PC-3 (cell line): ENCODE results near the gene TUBAL3.

Source experiments
- EZH2 ChIP-seq: fragments of 300-600 bp; sonication (generic); IDR thresholded peaks from one replicate; pipeline ENCODE4 v1.6.1; 2017; ENCODE audit warnings: antibody characterized with exemption, mild to moderate bottlenecking, low read length; ENCODE audit not compliant: unreplicated experiment
- EZH2phosphoT487 ChIP-seq: fragments of 300-600 bp; sonication (generic); IDR thresholded peaks from 2 replicates; pipeline ENCODE4 v1.6.1; 2018; ENCODE audit warnings: mild to moderate bottlenecking, antibody characterized with exemption, low read length, borderline replicate concordance
- TF ChIP-seq, protein P1 (sequence below): fragments of 300-600 bp; sonication (generic); conservative IDR thresholded peaks from 2 replicates; pipeline ENCODE4 v1.5.1; 2017; ENCODE audit warnings: antibody characterized with exemption, low read depth, mild to moderate bottlenecking, low read length

- TF ChIP-seq, protein P1, sequence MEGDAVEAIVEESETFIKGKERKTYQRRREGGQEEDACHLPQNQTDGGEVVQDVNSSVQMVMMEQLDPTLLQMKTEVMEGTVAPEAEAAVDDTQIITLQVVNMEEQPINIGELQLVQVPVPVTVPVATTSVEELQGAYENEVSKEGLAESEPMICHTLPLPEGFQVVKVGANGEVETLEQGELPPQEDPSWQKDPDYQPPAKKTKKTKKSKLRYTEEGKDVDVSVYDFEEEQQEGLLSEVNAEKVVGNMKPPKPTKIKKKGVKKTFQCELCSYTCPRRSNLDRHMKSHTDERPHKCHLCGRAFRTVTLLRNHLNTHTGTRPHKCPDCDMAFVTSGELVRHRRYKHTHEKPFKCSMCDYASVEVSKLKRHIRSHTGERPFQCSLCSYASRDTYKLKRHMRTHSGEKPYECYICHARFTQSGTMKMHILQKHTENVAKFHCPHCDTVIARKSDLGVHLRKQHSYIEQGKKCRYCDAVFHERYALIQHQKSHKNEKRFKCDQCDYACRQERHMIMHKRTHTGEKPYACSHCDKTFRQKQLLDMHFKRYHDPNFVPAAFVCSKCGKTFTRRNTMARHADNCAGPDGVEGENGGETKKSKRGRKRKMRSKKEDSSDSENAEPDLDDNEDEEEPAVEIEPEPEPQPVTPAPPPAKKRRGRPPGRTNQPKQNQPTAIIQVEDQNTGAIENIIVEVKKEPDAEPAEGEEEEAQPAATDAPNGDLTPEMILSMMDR, result no peak
- no peak for TF ChIP-seq EZH2
- TF ChIP-seq EZH2phosphoT487, result no peak
Observed at GRCh38 chr10:5402798-5403197, 1.8 kb downstream of the TUBAL3 start.
